Astrocyte of the spinal cord (primary cell): ENCODE results near the gene STK40.

Source experiments
- DNase-seq: peaks from one replicate; pipeline ENCODE4 v3.0.0; 2011; ENCODE audit warnings: low read depth, low spot score
- H3K4me3 ChIP-seq: 2 replicates; pipeline ENCODE4 v1.5.1; 2011; ENCODE audit warnings: low read depth, mild to moderate bottlenecking, low read length, moderate library complexity
- CTCF ChIP-seq: IDR thresholded peaks from 2 replicates; pipeline ENCODE4 v1.5.1; 2012; ENCODE audit warnings: low read depth, mild to moderate bottlenecking, low read length, inconsistent platforms
- in situ Hi-C: cut with HindIII; loops from 2 replicates; pipeline ENCODE4 v1.10.0; 2017; ENCODE audit warnings: low sequenced_read_pairs

STK40 gene

DNA sequence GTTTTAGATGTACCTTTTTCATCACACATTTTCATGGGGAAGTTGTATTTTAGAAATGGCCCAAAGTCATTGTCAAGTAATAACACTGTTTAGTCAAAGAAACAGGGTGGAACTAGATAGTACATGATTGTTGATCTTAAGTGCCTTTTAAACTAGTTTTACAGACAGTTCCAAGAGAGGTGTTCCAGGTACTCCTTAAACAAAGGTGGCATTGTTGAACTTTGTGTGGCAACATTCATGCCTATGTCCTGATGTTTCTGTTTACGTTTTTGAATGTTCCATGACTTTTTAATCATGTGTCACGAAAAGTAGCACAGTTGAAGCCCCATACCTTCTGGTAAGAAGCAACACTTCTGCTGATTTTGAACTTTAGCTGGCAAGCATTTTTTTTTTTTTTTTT, 88.7 kb downstream of the STK40 start:
- in situ Hi-C loops, result loop anchor here (25.0 kb wide), 1 partner anchor 160 kb away; the partner anchor contains the start of genes COL8A2 and TRAPPC3
- no peak overlapping the region for H3K4me3 ChIP-seq
- TF ChIP-seq CTCF, result no peak
- DNase-seq, result no peak

- no peak for DNase-seq
- no peak for TF ChIP-seq CTCF
- H3K4me3 ChIP-seq, result no peak overlapping the region
- in situ Hi-C loops, result loop anchor here (25.0 kb wide), 1 partner anchor 158 kb away; the partner anchor contains the start of genes COL8A2 and TRAPPC3
These were observed 90.3 kb downstream of the STK40 start for GRCh38 chr1:36295390-36295789.
